IMR-90 (cell line): ENCODE measurements around the gene ZNF57.

Experiments
- CEBPB ChIP-seq: IDR thresholded peaks from 2 replicates; pipeline ENCODE4 v1.6.1; 2012; ENCODE audit warnings: low read depth, low read length, improper control_type of control experiment
- CHD1 ChIP-seq: IDR thresholded peaks from 2 replicates; pipeline ENCODE4 v1.6.1; 2012; ENCODE audit warnings: low read depth, low read length, improper control_type of control experiment
- CTCF ChIP-seq: conservative IDR thresholded peaks from 2 replicates; pipeline ENCODE4 v1.5.1; 2012; ENCODE audit warnings: mild to moderate bottlenecking, low read depth, low read length, improper control_type of control experiment
- FOS ChIP-seq: fragments of 150-350 bp; IDR thresholded peaks from 2 replicates; pipeline ENCODE4 v1.6.1; 2016; ENCODE audit warnings: low read depth, low read length
- MAFK ChIP-seq: IDR thresholded peaks from 2 replicates; pipeline ENCODE4 v1.6.1; 2012; ENCODE audit warnings: low read depth, low read length, improper control_type of control experiment
- MAZ ChIP-seq: IDR thresholded peaks from 2 replicates; pipeline ENCODE4 v1.6.1; 2012; ENCODE audit warnings: low read depth, mild to moderate bottlenecking, low read length, improper control_type of control experiment, moderate library complexity, borderline replicate concordance
- MXI1 ChIP-seq: IDR thresholded peaks from 2 replicates; pipeline ENCODE4 v1.6.1; 2012; ENCODE audit warnings: low read depth, mild to moderate bottlenecking, low read length, moderate library complexity, borderline replicate concordance
- NFE2L2 ChIP-seq: fragments of 150-350 bp; IDR thresholded peaks from 2 replicates; pipeline ENCODE4 v1.6.1; 2016; ENCODE audit warnings: low read depth, mild to moderate bottlenecking, low read length
- POLR2A ChIP-seq: IDR thresholded peaks from 2 replicates; pipeline ENCODE4 v1.6.1; 2012; ENCODE audit warnings: mild to moderate bottlenecking, low read depth, low read length
- RAD21 ChIP-seq: IDR thresholded peaks from 2 replicates; pipeline ENCODE4 v1.6.1; 2012; ENCODE audit warnings: low read length, improper control_type of control experiment
- RCOR1 ChIP-seq: IDR thresholded peaks from 2 replicates; pipeline ENCODE4 v1.6.1; 2012; ENCODE audit warnings: mild to moderate bottlenecking, low read length, improper control_type of control experiment; ENCODE audit not compliant: insufficient replicate concordance
- RFX5 ChIP-seq: IDR thresholded peaks from 2 replicates; pipeline ENCODE4 v1.8.0; 2012; ENCODE audit warnings: low read depth, mild to moderate bottlenecking, low read length, moderate library complexity
- SMC3 ChIP-seq: fragments of 150-350 bp; IDR thresholded peaks from 2 replicates; pipeline ENCODE4 v1.6.1; 2016; ENCODE audit warnings: low read depth, mild to moderate bottlenecking, antibody characterized with exemption, low read length, moderate library complexity
- USF2 ChIP-seq: fragments of 150-350 bp; IDR thresholded peaks from 2 replicates; pipeline ENCODE4 v1.6.1; 2017; ENCODE audit warnings: mild to moderate bottlenecking, antibody characterized with exemption, low read length, low read depth

- TF ChIP-seq CTCF (no peak), RCOR1 (no peak), FOS (no peak), POLR2A (no peak), CHD1 (no peak), MAZ (no peak), NFE2L2 (no peak), RFX5 (no peak), CEBPB (no peak), MXI1 (no peak), USF2 (no peak), RAD21 (no peak), MAFK (no peak), SMC3 (no peak)
These were observed 43.7 kb downstream of the ZNF57 start for GRCh38 chr19:2944403-2944774.
